DMS79 treated with DMSO at 0.1 percent for 48 hours (cell line): ENCODE measurements around the gene SNORC.
"Not testable (repeated sequence)": the region's sequence is repeated elsewhere in the genome, so short reads cannot be mapped to it uniquely, and the experiment has no call there.

ENCODE experiments used
- DNase-seq: peaks from one replicate; lab custom pipeline; 2025; lab: John Stamatoyannopoulos, UW

SNORC gene

GRCh38 chr2:232870018-232870765 lies at the start of gene SNORC:
Gene SNORC (plus strand): TSS chr2:232870264. CDS start chr2:232870342, 78 bp downstream.
- no peak for DNase-seq

DNA sequence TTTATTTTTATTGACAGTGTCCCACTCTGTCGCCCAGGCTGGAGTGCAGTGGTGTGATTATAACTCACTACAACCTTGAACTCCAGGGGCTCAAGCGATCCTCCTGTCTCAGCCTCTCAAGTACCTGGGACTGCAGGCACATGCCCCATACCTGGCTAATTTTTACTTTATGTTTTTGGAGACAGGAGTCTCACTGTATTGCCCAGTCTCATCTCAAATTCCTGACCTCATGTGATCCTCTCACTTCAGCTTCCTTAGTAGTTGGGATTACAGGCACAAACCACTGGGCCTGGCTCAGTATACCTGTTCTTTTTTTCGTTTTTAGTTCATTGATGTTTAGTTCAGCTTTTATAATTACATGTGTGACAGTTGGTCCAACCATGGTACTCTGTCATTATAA lies 40.1 kb upstream of the SNORC start:
- DNase-seq, result no peak

DNA sequence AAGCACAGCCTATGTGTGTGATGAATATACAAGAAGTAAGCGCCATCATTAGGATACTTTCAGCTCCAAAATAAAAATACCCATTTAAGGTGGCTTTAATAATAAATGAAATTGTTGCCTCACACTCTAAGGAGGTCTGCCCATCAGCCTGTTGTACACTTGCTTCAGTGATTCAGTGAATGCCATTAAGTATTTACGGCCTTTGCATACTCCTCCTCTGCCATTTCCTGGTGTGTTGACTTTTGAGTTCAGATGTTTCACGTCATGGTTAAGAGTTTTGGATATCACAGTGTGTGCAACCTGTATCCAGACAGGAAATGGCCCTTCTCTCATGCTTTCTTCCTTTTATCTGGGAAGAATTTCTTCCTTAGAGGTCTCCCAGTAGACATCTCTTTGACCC lies 38.6 kb upstream of the SNORC start:
- DNase-seq, result no peak

DNA sequence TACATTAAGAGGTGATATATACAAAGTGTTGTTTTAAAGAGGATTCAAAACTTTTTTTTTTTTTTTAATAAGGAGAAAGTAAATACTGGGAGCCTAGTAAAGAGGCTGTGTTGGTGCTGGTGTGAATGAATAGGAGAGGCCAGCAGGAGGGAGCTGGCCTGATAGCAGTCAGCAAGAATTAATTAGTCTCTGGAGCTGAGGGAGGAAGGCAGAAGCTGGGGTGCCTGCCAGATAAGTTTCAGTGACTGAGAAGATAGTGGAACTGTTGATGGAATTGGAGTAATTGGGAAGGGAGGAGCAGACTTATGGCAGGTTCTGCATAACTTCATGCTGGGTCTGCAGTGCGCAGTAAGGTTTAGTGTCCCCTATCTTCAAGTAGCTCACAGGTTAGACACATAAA lies 36.2 kb upstream of the SNORC start:
- DNase-seq, result no peak

- DNase-seq, result no peak
These were observed 34.3 kb upstream of the SNORC start for GRCh38 chr2:232835687-232836208.

GRCh38 chr2:232836934-232837333 lies 33.1 kb upstream of the SNORC start:
- no peak for DNase-seq

DNA sequence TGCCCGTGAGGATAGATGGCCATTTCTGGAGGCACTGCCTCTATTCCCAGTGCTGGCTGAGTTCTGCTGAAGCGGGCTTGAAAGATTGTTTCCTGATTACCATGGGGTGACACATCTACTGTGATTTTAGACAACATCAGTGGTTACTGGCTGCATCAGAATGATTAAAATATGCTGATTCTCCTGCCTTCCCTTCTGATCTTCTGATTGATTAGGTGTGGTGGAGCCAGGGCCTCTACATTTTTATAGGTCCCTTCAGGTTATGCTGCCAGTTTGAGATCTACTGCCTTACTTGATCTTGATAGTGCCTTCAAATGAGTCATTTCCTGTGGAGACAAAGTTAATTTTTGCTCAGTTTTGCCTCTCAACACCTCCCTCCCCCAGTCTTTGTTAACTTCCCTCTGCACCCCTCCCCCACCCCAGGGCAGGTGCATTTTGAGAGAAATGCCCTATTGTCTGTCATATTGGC lies 31.6 kb upstream of the SNORC start:
- DNase-seq, result no peak

- DNase-seq, result no peak
These were observed 30.5 kb upstream of the SNORC start for GRCh38 chr2:232839411-232840079.

GRCh38 chr2:232842689-232843088 lies 27.4 kb upstream of the SNORC start:
- no peak for DNase-seq

- no peak for DNase-seq
These were observed 26.2 kb upstream of the SNORC start for GRCh38 chr2:232843834-232844233.

- no peak for DNase-seq
These were observed 24.0 kb upstream of the SNORC start for GRCh38 chr2:232846055-232846454.

GRCh38 chr2:232850039-232850438 lies 20.0 kb upstream of the SNORC start:
- DNase-seq, result no peak

DNA sequence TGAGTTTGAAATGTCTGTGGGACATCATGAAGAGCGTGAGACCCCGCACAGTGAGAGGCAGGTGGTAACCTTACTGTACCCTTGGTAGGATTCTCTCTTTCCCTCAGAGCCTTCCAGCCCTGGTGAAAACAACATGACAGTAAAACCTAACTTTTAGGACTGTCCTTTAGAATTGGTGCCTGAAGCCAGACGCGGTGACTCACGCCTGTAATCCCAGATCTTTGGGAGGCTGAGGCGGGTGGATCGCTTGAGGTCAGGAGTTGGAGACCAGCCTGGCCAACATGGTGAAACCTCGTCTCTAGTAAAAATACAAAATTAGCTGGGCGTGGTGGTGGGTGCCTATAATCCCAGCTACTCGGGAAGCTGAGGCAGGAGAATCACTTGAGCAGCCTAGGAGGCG lies 18.0 kb upstream of the SNORC start:
- DNase-seq, result not testable (repeated sequence)

- DNase-seq, result no peak
These were observed 17.4 kb upstream of the SNORC start for GRCh38 chr2:232852676-232853075.

- DNase-seq, result no peak
These were observed 16.0 kb upstream of the SNORC start for GRCh38 chr2:232854082-232854481.

DNA sequence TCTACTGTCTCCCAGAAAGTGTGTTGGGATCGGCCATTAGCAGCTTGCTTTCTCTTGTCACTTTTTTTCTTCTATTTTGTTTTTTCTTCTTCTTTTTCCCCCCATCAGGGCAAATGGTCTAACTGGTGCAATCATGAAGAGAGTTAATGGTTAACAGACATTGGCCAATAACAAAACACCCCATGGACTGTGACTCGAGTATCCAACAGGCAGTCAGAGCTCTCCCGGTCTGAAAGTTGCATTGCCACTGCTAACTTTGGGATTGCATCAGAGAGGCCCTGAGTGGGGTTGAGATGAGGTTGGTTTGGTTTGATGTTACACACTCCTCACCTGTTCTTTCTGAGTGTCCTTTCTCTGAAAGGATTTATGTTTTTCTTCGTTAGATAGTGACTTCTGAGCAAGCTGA lies 12.9 kb upstream of the SNORC start:
- DNase-seq, result no peak

DNA sequence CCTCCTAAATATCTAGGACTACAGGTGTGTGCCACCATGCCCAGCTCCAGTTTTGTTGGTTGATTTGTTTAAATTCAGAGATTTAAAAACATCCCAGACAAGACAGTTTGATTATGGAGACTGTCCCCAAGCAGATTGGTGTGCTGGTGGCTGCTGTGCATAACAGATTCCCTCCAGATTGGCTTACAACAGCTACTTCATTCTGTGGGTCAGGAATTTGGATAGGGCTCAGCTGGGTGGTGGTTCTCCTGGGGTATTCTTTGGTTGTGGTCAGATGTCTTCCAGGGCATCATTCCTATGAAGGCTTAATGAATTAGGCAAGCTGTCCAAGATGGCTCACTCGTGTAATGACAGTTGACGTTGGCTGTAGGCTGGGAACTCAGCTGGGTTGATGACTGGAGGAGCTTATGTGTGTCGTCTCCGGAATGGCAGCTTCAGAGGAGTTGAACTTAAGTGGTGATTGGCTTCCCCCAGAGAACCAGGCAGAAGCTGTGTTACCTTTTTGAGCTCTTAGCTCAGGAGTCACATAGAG lies 10.6 kb upstream of the SNORC start:
- DNase-seq, result no peak

DNA sequence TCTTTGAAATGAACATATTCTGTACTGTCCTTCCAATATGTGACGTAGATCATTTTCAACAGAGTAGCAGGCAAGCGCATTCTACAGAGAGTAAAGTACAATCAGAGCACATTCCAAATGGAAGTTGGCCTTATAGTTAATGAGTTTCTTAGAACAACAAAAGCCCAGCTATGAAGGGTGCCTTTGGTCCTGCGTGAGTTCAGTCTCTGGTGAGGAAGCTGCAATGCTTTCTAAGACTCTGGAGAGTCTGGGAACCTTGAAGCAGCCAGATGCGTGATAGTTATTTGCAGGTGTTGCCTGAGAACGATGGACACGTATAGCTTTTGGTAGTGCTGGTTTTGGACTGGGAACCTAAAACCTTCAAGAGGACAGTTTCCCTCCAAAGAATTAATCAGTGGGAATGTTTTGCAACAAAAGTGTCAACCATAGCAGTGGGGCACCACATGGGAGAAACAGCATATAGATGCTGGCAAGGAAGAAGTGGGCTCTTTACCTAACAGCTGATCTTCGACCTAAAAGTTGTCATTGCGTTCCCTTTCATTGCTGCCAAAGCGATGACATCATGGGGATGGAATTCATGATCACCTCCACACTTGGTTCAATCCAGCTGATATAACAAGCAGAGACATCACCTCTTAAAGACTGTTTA lies 9.3 kb upstream of the SNORC start:
- DNase-seq, result no peak

GRCh38 chr2:232861353-232861752 lies 8.7 kb upstream of the SNORC start:
- no peak for DNase-seq

- no peak for DNase-seq
These were observed 6.1 kb upstream of the SNORC start for GRCh38 chr2:232863996-232864395.

DNA sequence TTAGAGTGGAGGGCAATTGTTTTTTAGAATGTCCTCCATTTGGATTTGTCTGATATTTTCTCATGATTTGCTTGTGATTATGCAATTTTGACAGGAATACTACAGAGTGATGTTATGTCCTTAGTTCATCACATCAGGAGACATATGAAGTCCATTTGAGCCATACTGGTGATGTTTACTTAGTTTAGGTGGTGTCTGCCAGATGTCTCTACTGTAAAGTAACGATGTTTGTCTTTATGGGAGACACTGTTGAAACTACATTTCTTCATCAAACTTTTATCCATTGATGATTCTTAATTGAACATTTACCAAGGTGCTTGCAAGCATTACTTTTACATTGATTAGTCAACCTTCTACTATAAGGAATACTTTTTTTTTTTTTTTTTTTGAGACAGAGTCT lies 4.9 kb upstream of the SNORC start:
- DNase-seq, result no peak

- DNase-seq, result no peak
These were observed 4.0 kb upstream of the SNORC start for GRCh38 chr2:232866104-232866503.
